Measurements from ENCODE around the gene TRDMT1. TPM values are rescaled to one million over a fixed set of nuclear protein-coding genes. Genes with fewer than 3 reads are reported as not detected.

Gene TRDMT1
- total RNA-seq, 1 donor from 2014 or later, result 9.0 TPM

GRCh38 chr10:17213646-17214349 is 12.3 kb upstream of the TRDMT1 start:
- Mint-ChIP-seq H3K27ac (peak overlapping the region; percentile 14), H3K27me3 (no peaks in the 10 kb centered on the region), H3K4me1 (ENCODE audit: unreplicated experiment) (peaks cover 28% of the 10 kb centered on the region), H3K9me3 (no peaks in the 10 kb centered on the region), H3K4me3 (no peak overlapping the region), H3K36me3 (no peaks in the 10 kb centered on the region)
- no peak for TF ChIP-seq CTCF (conservative IDR thresholded peaks at IDR 0.05)
- no peak for DNase-seq (ENCODE audit: extremely low spot score, unreplicated experiment)

- TF ChIP-seq CTCF (conservative IDR thresholded peaks at IDR 0.05), result no peak
- Mint-ChIP-seq H3K9me3 (no peaks in the 10 kb centered on the region), H3K27me3 (no peaks in the 10 kb centered on the region), H3K36me3 (no peaks in the 10 kb centered on the region), H3K4me1 (ENCODE audit: unreplicated experiment) (peaks cover 28% of the 10 kb centered on the region), H3K4me3 (no peak overlapping the region), H3K27ac (no peak overlapping the region)
- no peak for DNase-seq (ENCODE audit: extremely low spot score, unreplicated experiment)
Observed at GRCh38 chr10:17212802-17213221, 11.3 kb upstream of the TRDMT1 start.

GRCh38 chr10:17210361-17210760 is 8.9 kb upstream of the TRDMT1 start:
- H3K9me3 Mint-ChIP-seq, result no peaks in the 10 kb centered on the region
- H3K27ac Mint-ChIP-seq, result no peak overlapping the region
- no peaks in the 10 kb centered on the region for H3K27me3 Mint-ChIP-seq
- no peak overlapping the region for H3K4me3 Mint-ChIP-seq
- no peak for DNase-seq (ENCODE audit: extremely low spot score, unreplicated experiment)
- no peaks in the 10 kb centered on the region for H3K36me3 Mint-ChIP-seq
- peaks cover 27% of the 10 kb centered on the region for H3K4me1 Mint-ChIP-seq (ENCODE audit: unreplicated experiment)
- no peak for TF ChIP-seq CTCF (conservative IDR thresholded peaks at IDR 0.05)

DNA sequence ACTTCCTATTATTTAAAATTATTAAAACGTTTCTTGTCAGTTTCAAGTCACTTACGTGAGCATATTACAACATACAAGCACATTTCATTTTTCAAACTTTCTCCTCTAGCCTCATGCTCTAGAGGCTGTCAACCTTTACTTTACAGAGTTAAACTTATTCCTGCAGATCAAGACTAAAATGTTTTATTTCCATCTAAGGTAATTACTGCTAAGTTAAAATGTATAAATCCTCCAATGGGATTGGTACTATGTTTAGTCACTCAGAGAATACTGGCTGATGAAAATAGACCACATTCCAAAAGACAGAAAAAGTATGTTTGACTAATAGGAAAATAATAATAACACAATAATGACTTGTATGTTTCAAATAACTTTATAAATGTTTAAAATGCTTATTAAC is 8.4 kb upstream of the TRDMT1 start:
- no peaks in the 10 kb centered on the region for H3K9me3 Mint-ChIP-seq
- H3K27me3 Mint-ChIP-seq, result no peaks in the 10 kb centered on the region
- H3K4me1 Mint-ChIP-seq (ENCODE audit: unreplicated experiment), result peaks cover 24% of the 10 kb centered on the region
- no peak overlapping the region for H3K27ac Mint-ChIP-seq
- no peak for TF ChIP-seq CTCF (conservative IDR thresholded peaks at IDR 0.05)
- no peak for DNase-seq (ENCODE audit: extremely low spot score, unreplicated experiment)
- H3K36me3 Mint-ChIP-seq, result no peaks in the 10 kb centered on the region
- H3K4me3 Mint-ChIP-seq, result no peak overlapping the region

DNA sequence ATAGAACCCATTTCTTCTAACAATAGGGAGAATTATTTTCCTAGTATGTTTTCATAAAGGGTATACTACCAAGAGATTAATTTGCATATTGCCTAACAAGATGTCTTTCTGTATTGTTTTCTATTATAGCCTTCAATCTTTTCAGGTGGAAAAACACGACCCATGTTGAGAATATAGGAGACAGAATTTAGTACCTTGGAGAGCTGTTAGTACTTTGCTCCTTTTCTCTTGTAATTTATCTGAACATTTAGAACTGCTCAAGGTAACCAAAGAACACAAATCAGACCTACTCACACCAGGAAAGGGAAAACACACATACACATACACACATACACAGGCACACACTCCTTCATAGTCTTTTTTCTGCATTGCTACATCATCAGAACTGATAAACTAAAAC is 7.8 kb upstream of the TRDMT1 start:
- Mint-ChIP-seq H3K4me3 (no peak overlapping the region), H3K27me3 (no peaks in the 10 kb centered on the region), H3K36me3 (no peaks in the 10 kb centered on the region), H3K4me1 (ENCODE audit: unreplicated experiment) (peaks cover 23% of the 10 kb centered on the region), H3K27ac (no peak overlapping the region), H3K9me3 (no peaks in the 10 kb centered on the region)
- TF ChIP-seq CTCF (conservative IDR thresholded peaks at IDR 0.05), result no peak
- DNase-seq (ENCODE audit: extremely low spot score, unreplicated experiment), result no peak
